Gastrocnemius medialis (tissue), 4 donors: ENCODE results near the gene KIF18B. TPM values are rescaled to one million over a fixed set of nuclear protein-coding genes. Genes with fewer than 3 reads are reported as not detected.
A peak's percentile ranks its signal among the peaks of the same experiment; 100 is the strongest.

Experiments used
- ATAC-seq, 2 donors: fragments of 150-250 bp; one replicate each; pipeline ENCODE4 v1.9.1; 2016
- DNase-seq, 2 donors: peaks; one replicate each; pipeline ENCODE4 v3.0.0-alpha.2; 2019
- H3K27ac ChIP-seq, 4 donors: fragments of 200-600 bp; sonication (generic); 1 replicate in 1 of 4; 2 replicates in 3 of 4; pipeline ENCODE4 v1.5.1; 2016 to 2018; ENCODE audit warnings: mild to moderate bottlenecking in 2 of 4, moderate library complexity in 1 of 4
- H3K27me3 ChIP-seq, 3 donors: fragments of 200-600 bp; sonication (generic) in 2 of 3; 1 replicate in 1 of 3; 2 replicates in 2 of 3; pipeline versions ENCODE4 v1.5.1 to v1.6.0; 2016 to 2019; ENCODE audit warnings: mild to moderate bottlenecking in 1 of 3, moderate library complexity in 1 of 3
- H3K36me3 ChIP-seq, 2 donors: fragments of 200-600 bp; sonication (generic) in 1 of 2; one replicate each; pipeline ENCODE4 v1.5.1; 2017 to 2018
- H3K4me1 ChIP-seq, 2 donors: fragments of 200-600 bp; sonication (generic) in 1 of 2; one replicate each; pipeline ENCODE4 v1.5.1; 2016 to 2017; ENCODE audit warnings: mild to moderate bottlenecking in 2 of 2
- H3K4me3 ChIP-seq, 4 donors: fragments of 200-600 bp; sonication (generic) in 3 of 4; 1 replicate in 1 of 4; 2 replicates in 3 of 4; pipeline ENCODE4 v1.5.1; 2016 to 2019; ENCODE audit warnings: mild to moderate bottlenecking in 2 of 4
- H3K9me3 ChIP-seq, 3 donors: fragments of 200-600 bp; sonication (generic) in 2 of 3; 1 replicate in 1 of 3; 2 replicates in 2 of 3; pipeline ENCODE4 v1.5.1; 2016 to 2019
- CTCF ChIP-seq, 5 experiments: fragments of 450-650 bp in 3 of 5; fragments of 200-600 bp in 2 of 5; sonication (generic) in 2 of 5; IDR thresholded peaks in 4 of 5; conservative IDR thresholded peaks in 1 of 5; 1 replicate in 4 of 5; 2 replicates in 1 of 5; pipeline ENCODE4 v1.5.1; 2016 to 2019; ENCODE audit warnings: antibody characterized with exemption in 5 of 5, mild to moderate bottlenecking in 3 of 5, moderate library complexity in 3 of 5
- POLR2A ChIP-seq, 2 donors: fragments of 450-650 bp; IDR thresholded peaks; one replicate each; pipeline ENCODE4 v1.6.1; 2017; ENCODE audit warnings: antibody characterized with exemption in 2 of 2, mild to moderate bottlenecking in 2 of 2, moderate library complexity in 2 of 2
- in situ Hi-C, 4 donors: fragments of 200-750 bp; cut with MboI; loops; one replicate each; pipeline versions ENCODE4 v1.15.0 to v1.8.0; 2017; ENCODE audit warnings: low sequenced_read_pairs in 4 of 4
- intact Hi-C: fragments of 100-400 bp; cut with DNase I; formaldehyde crosslinking; loops from one replicate; pipeline ENCODE4 v1.15.1; 2023; ENCODE audit warnings: low total_unique reads
- total RNA-seq, 4 donors: library from RNA; depleted of rRNA; stranded (reverse); fragments of >200 nt; gene quantifications; one replicate each; pipeline versions ENCODE4 v1.1.0 to v1.2.3, GENCODE V29; 2016

The KIF18B gene
- total RNA-seq, 4 donors from 2014 or later = 0.09 to 1.7 TPM; not detected in 2

DNA sequence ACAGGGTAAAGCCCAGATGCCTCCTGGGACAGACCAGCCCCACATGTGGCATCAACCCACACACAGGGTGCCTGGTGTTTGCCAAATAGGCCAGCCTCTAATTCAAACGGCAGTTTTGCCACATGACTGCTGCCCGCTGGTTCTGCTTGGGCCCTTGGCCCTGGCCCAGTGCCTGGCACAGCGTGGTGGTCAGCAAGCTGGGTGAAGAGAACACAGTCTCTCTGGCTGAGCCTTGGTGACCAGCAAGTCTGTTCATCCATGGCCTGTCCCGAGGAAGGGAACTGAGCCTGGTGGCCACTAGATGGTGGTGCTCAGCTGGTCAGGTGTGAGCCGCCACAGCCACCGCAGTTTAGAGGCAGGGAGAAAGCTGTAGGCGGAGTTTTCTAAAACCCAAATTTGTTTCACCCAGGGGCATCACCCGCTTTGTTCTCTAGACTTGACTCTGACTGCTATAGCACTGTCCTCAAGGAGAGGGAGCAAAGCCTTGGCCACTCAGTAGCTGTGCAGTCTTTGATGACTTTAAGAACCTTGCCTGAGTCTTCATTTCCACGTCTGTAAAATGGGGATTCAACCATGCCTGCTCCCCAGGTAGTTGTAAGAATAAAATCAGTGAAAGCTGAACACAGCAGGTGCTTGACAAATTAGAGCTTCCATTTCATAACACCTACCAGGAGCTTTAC is 27.5 kb downstream of the KIF18B start:
- Histone ChIP-seq H3K9me3 (no peaks in the 10 kb centered on the region), H3K4me1 (peaks cover 0 to 8% of the 10 kb centered on the region in 2 donors), H3K36me3 (no peaks in the 10 kb centered on the region), H3K27ac (no peak overlapping the region), H3K4me3 (no peak overlapping the region), H3K27me3 (no peaks in the 10 kb centered on the region)
- in situ Hi-C loops = loop anchor here (5.0 to 25.0 kb wide), 7 partner anchors 95 to 217 kb away; partner anchors contain the start of genes ACBD4 (in 2 of the 4), PLCD3 (in 2 of the 4) and HEXIM1 (in 1 of the 4)
- ATAC-seq = peak; percentile 91 to 92
- DNase-seq = peak; percentile 66 to 73
- TF ChIP-seq CTCF (IDR thresholded peaks at IDR 0.05 in 4 of 5, conservative IDR thresholded peaks at IDR 0.05 in 1 of 5) (peak; percentile 70 to 88 (median 81)), POLR2A (IDR thresholded peaks at IDR 0.05) (no peak)
- intact Hi-C loops = loop anchor here (1.0 to 10.0 kb wide), 4 partner anchors 99 to 275 kb away; partner anchors contain the start of gene ACBD4

- Histone ChIP-seq H3K27ac (no peak overlapping the region), H3K9me3 (no peaks in the 10 kb centered on the region), H3K36me3 (no peaks in the 10 kb centered on the region), H3K4me1 (peaks cover 0 to 8% of the 10 kb centered on the region in 2 donors), H3K4me3 (no peak overlapping the region), H3K27me3 (no peaks in the 10 kb centered on the region)
- DNase-seq = no peak
- no peak for ATAC-seq
- intact Hi-C loops (loop anchor here (10.0 kb wide), 1 partner anchor 275 kb away; no protein-coding TSS in a partner anchor), in situ Hi-C loops (loop anchor here in 3 of 4 donors (5.0 to 25.0 kb wide), 5 partner anchors 103 to 218 kb away; partner anchors contain the start of genes ACBD4 (in 2 of the 3), PLCD3 (in 2 of the 3) and HEXIM1 (in 1 of the 3))
- TF ChIP-seq CTCF (IDR thresholded peaks at IDR 0.05 in 4 of 5, conservative IDR thresholded peaks at IDR 0.05 in 1 of 5) (no peak), POLR2A (IDR thresholded peaks at IDR 0.05) (no peak)
Measured at GRCh38 chr17:44919411-44919810, 28.2 kb downstream of the KIF18B start.

DNA sequence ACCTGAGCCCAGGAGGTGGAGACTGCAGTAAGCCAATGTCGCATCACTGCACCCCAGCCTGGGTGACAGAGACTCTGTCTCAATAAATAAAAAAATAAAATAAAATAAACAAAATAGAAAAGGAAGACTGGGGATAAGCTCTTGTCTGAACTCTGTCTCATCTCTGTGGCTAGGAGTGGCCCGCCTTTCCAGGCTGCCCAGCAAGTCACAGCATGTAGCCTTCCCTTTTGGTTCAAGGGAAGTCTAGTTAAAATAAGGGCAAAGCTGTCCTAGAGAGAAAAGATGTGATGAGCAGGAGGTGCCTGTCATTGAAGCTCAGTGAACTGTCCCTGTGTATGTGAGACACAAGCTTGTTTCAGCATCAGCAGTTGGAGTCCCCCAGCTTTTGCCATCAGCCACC is 29.6 kb downstream of the KIF18B start:
- H3K4me3 ChIP-seq = no peak overlapping the region
- H3K9me3 ChIP-seq = no peaks in the 10 kb centered on the region
- H3K4me1 ChIP-seq = peaks cover 0 to 8% of the 10 kb centered on the region in 2 donors
- H3K36me3 ChIP-seq = no peaks in the 10 kb centered on the region
- no peaks in the 10 kb centered on the region for H3K27me3 ChIP-seq
- ATAC-seq (no peak), DNase-seq (no peak)
- no peak overlapping the region for H3K27ac ChIP-seq
- TF ChIP-seq CTCF (IDR thresholded peaks at IDR 0.05 in 4 of 5, conservative IDR thresholded peaks at IDR 0.05 in 1 of 5) (no peak), POLR2A (IDR thresholded peaks at IDR 0.05) (no peak)
- in situ Hi-C loops (loop anchor here in 3 of 4 donors (5.0 to 25.0 kb wide), 5 partner anchors 104 to 219 kb away; partner anchors contain the start of genes ACBD4 (in 2 of the 3), PLCD3 (in 2 of the 3) and HEXIM1 (in 1 of the 3)), intact Hi-C loops (loop anchor here (10.0 kb wide), 1 partner anchor 277 kb away; no protein-coding TSS in a partner anchor)

- intact Hi-C loops = loop anchor here (10.0 kb wide), 1 partner anchor 277 kb away; no protein-coding TSS in a partner anchor
- DNase-seq (no peak), ATAC-seq (no peak)
- no peak overlapping the region for H3K27ac ChIP-seq
- no peaks in the 10 kb centered on the region for H3K36me3 ChIP-seq
- no peak overlapping the region for H3K4me3 ChIP-seq
- in situ Hi-C loops = loop anchor here in 3 of 4 donors (5.0 to 25.0 kb wide), 5 partner anchors 105 to 220 kb away; partner anchors contain the start of genes ACBD4 (in 2 of the 3), PLCD3 (in 2 of the 3) and HEXIM1 (in 1 of the 3)
- TF ChIP-seq CTCF (IDR thresholded peaks at IDR 0.05 in 4 of 5, conservative IDR thresholded peaks at IDR 0.05 in 1 of 5) (no peak), POLR2A (IDR thresholded peaks at IDR 0.05) (no peak)
- H3K9me3 ChIP-seq = no peaks in the 10 kb centered on the region
- peaks cover 0 to 8% of the 10 kb centered on the region in 2 donors for H3K4me1 ChIP-seq
- H3K27me3 ChIP-seq = no peaks in the 10 kb centered on the region
Measured at GRCh38 chr17:44917456-44917855, 30.1 kb downstream of the KIF18B start.
